Nephron progenitor cell (in vitro differentiated cells): ENCODE results near the gene SPRR1A.

ENCODE experiments used
- DNase-seq: peaks from one replicate; pipeline ENCODE4 v3.0.0; 2021
- H3K27ac Mint-ChIP-seq: 2 replicates; pipeline ENCODE4 v1.8.0; 2021; ENCODE audit warnings: mild to moderate bottlenecking, moderate library complexity, mixed read lengths
- H3K27me3 Mint-ChIP-seq: 2 replicates; pipeline ENCODE4 v1.8.0; 2021; ENCODE audit warnings: mild to moderate bottlenecking, low read depth, mixed read lengths; ENCODE audit not compliant: poor library complexity
- H3K36me3 Mint-ChIP-seq: 2 replicates; pipeline ENCODE4 v1.8.0; 2021; ENCODE audit warnings: low read depth, mixed read lengths
- H3K4me1 Mint-ChIP-seq: 2 replicates; pipeline ENCODE4 v1.8.0; 2021; ENCODE audit warnings: mixed read lengths
- H3K4me3 Mint-ChIP-seq: 2 replicates; pipeline ENCODE4 v1.8.0; 2021; ENCODE audit warnings: mild to moderate bottlenecking, moderate library complexity, mixed read lengths
- H3K9me3 Mint-ChIP-seq: 2 replicates; pipeline ENCODE4 v1.8.0; 2021; ENCODE audit warnings: mild to moderate bottlenecking, moderate library complexity, mixed read lengths
- TF ChIP-seq, protein P1 (sequence below): fragments of 200-600 bp; sonication (generic); IDR thresholded peaks from 2 replicates; pipeline ENCODE4 v1.5.0; 2021; ENCODE audit warnings: antibody characterized with exemption

Gene SPRR1A

DNA sequence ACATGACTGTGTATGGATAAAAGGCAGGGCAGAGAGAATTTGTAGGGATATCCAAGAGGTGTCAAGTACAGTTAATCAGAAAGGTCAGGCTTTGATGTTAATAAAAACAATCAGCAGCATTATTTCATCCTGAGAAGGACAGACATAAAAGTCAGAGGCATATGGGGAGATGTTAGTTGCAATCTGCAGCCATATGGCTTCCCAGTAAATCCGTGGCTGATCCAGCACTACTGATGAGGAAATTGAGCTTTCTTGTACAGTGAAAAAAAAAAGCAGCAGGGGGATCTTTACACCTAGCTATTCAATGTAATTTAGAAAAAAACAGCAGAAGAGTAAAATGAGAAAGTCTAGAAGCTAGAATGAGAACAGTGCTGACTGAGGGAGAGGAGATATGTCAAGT lies 44.9 kb downstream of the SPRR1A start:
- H3K4me3 Mint-ChIP-seq = no peak overlapping the region
- no peaks in the 10 kb centered on the region for H3K4me1 Mint-ChIP-seq
- no peaks in the 10 kb centered on the region for H3K27me3 Mint-ChIP-seq
- TF ChIP-seq, protein P1, sequence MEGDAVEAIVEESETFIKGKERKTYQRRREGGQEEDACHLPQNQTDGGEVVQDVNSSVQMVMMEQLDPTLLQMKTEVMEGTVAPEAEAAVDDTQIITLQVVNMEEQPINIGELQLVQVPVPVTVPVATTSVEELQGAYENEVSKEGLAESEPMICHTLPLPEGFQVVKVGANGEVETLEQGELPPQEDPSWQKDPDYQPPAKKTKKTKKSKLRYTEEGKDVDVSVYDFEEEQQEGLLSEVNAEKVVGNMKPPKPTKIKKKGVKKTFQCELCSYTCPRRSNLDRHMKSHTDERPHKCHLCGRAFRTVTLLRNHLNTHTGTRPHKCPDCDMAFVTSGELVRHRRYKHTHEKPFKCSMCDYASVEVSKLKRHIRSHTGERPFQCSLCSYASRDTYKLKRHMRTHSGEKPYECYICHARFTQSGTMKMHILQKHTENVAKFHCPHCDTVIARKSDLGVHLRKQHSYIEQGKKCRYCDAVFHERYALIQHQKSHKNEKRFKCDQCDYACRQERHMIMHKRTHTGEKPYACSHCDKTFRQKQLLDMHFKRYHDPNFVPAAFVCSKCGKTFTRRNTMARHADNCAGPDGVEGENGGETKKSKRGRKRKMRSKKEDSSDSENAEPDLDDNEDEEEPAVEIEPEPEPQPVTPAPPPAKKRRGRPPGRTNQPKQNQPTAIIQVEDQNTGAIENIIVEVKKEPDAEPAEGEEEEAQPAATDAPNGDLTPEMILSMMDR = no peak
- DNase-seq = no peak
- no peak overlapping the region for H3K27ac Mint-ChIP-seq
- no peaks in the 10 kb centered on the region for H3K36me3 Mint-ChIP-seq
- H3K9me3 Mint-ChIP-seq = peaks cover 10% of the 10 kb centered on the region

DNA sequence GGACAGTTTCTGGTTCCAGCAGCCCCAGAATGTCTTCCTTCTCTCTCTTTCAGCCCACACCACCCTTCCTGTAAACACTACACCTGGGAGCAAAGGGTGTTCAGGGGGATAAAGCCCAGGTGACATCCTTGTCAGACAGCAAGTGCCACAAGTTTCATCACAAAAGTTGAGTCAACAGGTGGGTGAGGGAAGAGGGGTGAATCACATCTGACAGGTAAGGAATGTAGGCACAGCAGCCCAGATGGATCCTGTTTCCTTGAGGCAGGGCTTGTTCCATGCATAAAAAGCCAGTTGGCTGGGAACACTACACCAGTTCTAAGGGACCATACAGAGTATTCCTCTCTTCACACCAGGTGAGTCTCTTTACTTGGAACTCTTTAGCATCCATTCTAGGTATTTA lies 47.0 kb downstream of the SPRR1A start, which contains the start of gene SPRR1B:
Gene SPRR1B, plus strand, starts transcription at position 309 of the 400 bp plus-strand sequence. CDS start 1,143 bp downstream, outside the sequence.
- peaks cover 2% of the 10 kb centered on the region for H3K27me3 Mint-ChIP-seq
- DNase-seq = no peak
- H3K9me3 Mint-ChIP-seq = peaks cover 10% of the 10 kb centered on the region
- H3K36me3 Mint-ChIP-seq = no peaks in the 10 kb centered on the region
- TF ChIP-seq, protein P1 = no peak
- H3K4me3 Mint-ChIP-seq = no peak within 1 kb of the TSS
- H3K27ac Mint-ChIP-seq = no peak within 1 kb of the TSS
- no peaks in the 10 kb centered on the region for H3K4me1 Mint-ChIP-seq

DNA sequence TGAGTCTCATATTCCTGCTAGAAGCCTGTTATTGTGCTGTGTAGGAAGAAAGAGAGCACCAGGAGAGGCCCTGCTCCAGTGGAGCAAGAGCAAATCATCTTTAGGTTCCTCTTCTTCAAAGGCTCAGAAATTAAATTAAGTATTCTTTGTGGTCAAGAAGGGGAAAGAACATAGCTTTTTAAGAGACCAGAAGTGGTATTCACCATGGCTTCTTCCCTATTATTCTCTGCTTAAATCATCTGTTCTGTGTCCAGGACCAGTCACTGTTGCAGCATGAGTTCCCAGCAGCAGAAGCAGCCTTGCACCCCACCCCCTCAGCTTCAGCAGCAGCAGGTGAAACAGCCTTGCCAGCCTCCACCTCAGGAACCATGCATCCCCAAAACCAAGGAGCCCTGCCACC lies 48.2 kb downstream of the SPRR1A start:
- Mint-ChIP-seq H3K27ac (no peak overlapping the region), H3K27me3 (peaks cover 7% of the 10 kb centered on the region), H3K4me1 (no peaks in the 10 kb centered on the region), H3K4me3 (no peak overlapping the region), H3K9me3 (peaks cover 10% of the 10 kb centered on the region), H3K36me3 (no peaks in the 10 kb centered on the region)
- TF ChIP-seq, protein P1 = no peak
- no peak for DNase-seq

DNA sequence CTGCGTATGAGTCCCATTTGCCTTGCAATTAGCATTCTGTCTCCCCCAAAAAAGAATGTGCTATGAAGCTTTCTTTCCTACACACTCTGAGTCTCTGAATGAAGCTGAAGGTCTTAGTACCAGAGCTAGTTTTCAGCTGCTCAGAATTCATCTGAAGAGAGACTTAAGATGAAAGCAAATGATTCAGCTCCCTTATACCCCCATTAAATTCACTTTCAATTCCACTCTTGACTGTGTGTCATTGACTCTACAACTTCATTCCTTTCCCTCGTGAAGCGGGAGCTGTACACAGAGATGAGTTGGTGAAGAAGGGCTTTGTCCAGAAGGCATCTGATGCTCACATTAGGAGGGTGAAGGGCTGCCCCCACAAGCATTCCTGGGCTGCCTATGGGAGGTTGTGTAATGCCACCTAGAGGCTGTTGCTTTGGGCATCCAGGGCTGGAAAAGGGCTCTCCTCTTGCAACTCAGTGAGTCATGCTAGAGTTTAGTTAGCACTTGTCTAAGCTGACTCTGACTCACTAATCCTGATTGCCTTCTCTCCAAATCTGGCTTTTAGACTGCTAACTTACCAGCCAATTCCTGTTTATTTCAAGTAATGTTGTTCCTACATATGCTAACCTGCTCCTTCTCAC lies 48.9 kb downstream of the SPRR1A start:
- H3K4me3 Mint-ChIP-seq = no peak overlapping the region
- TF ChIP-seq, protein P1 = no peak
- peaks cover 7% of the 10 kb centered on the region for H3K27me3 Mint-ChIP-seq
- H3K27ac Mint-ChIP-seq = no peak overlapping the region
- peak; percentile 30 for DNase-seq
- H3K4me1 Mint-ChIP-seq = no peaks in the 10 kb centered on the region
- peaks cover 15% of the 10 kb centered on the region for H3K9me3 Mint-ChIP-seq
- no peaks in the 10 kb centered on the region for H3K36me3 Mint-ChIP-seq

DNA sequence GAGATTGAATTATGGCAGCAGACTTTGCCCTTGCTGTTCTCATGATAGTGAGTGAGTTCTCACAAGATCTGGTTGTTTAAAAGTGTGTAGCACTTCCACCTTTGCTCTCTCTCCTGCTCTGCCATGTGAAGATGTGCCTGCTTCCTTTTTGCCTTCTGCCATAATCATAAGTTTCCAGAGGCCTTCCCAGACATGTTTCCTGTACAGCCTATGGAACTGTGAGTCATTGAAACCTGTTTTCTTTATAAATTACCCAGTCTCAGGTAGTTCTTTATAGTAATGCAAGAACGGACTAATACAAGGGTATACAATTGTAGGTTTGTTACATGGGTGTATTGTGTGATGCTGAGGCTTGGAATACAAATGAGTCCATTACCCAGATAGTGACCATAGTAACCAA lies 51.3 kb downstream of the SPRR1A start:
- Mint-ChIP-seq H3K4me3 (no peak overlapping the region), H3K27ac (no peak overlapping the region), H3K36me3 (no peaks in the 10 kb centered on the region), H3K9me3 (peaks cover 9% of the 10 kb centered on the region), H3K4me1 (no peaks in the 10 kb centered on the region), H3K27me3 (peaks cover 7% of the 10 kb centered on the region)
- DNase-seq = no peak
- TF ChIP-seq, protein P1 = no peak
